Measurements from ENCODE around the gene CATSPER1.

DNA sequence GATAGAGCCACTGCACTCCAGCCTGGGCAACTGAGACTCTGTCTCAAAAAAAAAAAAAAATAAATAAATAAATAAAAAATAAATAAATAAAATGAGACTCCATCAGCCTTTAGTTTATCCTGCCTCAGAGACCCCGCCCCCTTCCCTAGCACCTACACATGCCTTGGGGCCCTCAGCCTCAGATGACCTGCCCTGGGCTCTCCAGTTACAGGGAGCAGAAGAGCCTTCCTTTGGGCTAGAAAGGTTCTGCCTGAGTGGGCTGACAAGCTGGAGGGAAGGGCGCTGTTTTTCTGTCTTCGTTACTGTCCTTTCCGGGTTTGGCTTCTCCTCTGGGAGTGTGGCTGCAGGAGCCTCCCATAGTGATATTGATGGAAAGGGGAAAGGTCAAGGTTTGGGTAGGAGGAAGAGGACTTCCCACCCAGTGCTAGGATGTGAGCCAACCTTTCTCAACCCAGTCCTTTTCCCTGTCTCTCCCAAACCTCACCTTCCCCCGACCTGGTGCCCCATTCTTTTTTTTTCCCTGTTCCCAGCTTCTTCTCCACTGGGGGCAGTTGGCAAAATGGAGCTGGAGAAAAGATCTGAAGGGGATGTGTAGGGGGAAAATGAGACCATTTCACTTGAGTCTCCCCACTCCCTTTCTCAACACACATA, 24.4 kb upstream of the CATSPER1 start:
- no peak for TF ChIP-seq KLF11 (CRISPR knock-in tag; IDR thresholded peaks at IDR 0.05)
- no peak for TF ChIP-seq ASH2L (IDR thresholded peaks at IDR 0.05; ENCODE audit: insufficient read length, low read depth, low read length)
- no peak for TF ChIP-seq POLR2A (IDR thresholded peaks at IDR 0.05; ENCODE audit: insufficient read depth in 1 of 2, low read depth in 2 of 2, low read length in 2 of 2)
- no peak for TF ChIP-seq ZFP1 (CRISPR knock-in tag; IDR thresholded peaks at IDR 0.05)
- TF ChIP-seq ZC3H4 (CRISPR knock-in tag; IDR thresholded peaks at IDR 0.05; ENCODE audit: borderline replicate concordance) = no peak
- no peak for TF ChIP-seq ZZZ3 (CRISPR knock-in tag; IDR thresholded peaks at IDR 0.05; ENCODE audit: borderline replicate concordance)
- TF ChIP-seq SMYD3 (CRISPR knock-in tag; IDR thresholded peaks at IDR 0.05) = no peak
- no peak for TF ChIP-seq FLYWCH1 (CRISPR knock-in tag; IDR thresholded peaks at IDR 0.05)
- no peak for TF ChIP-seq SKI (IDR thresholded peaks at IDR 0.05; ENCODE audit: partially characterized antibody)
- no peak for TF ChIP-seq ZNF816 (CRISPR knock-in tag; IDR thresholded peaks at IDR 0.05; ENCODE audit: borderline replicate concordance)
- TF ChIP-seq ZBTB3 (CRISPR knock-in tag; IDR thresholded peaks at IDR 0.05; ENCODE audit: borderline replicate concordance, low read depth) = no peak
- no peak for TF ChIP-seq ZNF136 (CRISPR knock-in tag; IDR thresholded peaks at IDR 0.05; ENCODE audit: low read depth)
- TF ChIP-seq FOSL1 (CRISPR knock-in tag; IDR thresholded peaks at IDR 0.05; ENCODE audit: borderline replicate concordance) = no peak
- TF ChIP-seq SP4 (CRISPR knock-in tag; IDR thresholded peaks at IDR 0.05) = no peak
